ENCODE measurements around the gene GPR158.

GPR158 gene

GRCh38 chr10:25398680-25399079 is 223.9 kb downstream of the GPR158 start:
- DNase-seq (ENCODE audit: low spot score): no peak

GRCh38 chr10:25405871-25406270 is 231.1 kb downstream of the GPR158 start:
- no peak for DNase-seq (ENCODE audit: low spot score)

- DNase-seq (ENCODE audit: low spot score): no peak
These were observed 242.8 kb downstream of the GPR158 start for GRCh38 chr10:25417611-25418010.

- DNase-seq (ENCODE audit: low spot score): no peak
These were observed 251.0 kb downstream of the GPR158 start for GRCh38 chr10:25425776-25426175.

GRCh38 chr10:25436431-25436830 is 261.6 kb downstream of the GPR158 start:
- no peak for DNase-seq (ENCODE audit: low spot score)

- DNase-seq (ENCODE audit: low spot score): no peak
These were observed 266.5 kb downstream of the GPR158 start for GRCh38 chr10:25441270-25441669.

GRCh38 chr10:25444266-25444665 is 269.5 kb downstream of the GPR158 start:
- DNase-seq (ENCODE audit: low spot score): no peak

GRCh38 chr10:25451401-25451800 is 276.6 kb downstream of the GPR158 start:
- DNase-seq (ENCODE audit: low spot score): no peak

- DNase-seq (ENCODE audit: low spot score): no peak
These were observed 278.8 kb downstream of the GPR158 start for GRCh38 chr10:25453619-25454018.

- no peak for DNase-seq (ENCODE audit: low spot score)
These were observed 281.3 kb downstream of the GPR158 start for GRCh38 chr10:25455980-25456567.

GRCh38 chr10:25457552-25457951 is 282.8 kb downstream of the GPR158 start:
- no peak for DNase-seq (ENCODE audit: low spot score)

- no peak for DNase-seq (ENCODE audit: low spot score)
These were observed 291.0 kb downstream of the GPR158 start for GRCh38 chr10:25465582-25466372.

GRCh38 chr10:25467881-25468280 is 293.1 kb downstream of the GPR158 start:
- no peak for DNase-seq (ENCODE audit: low spot score)

GRCh38 chr10:25481467-25481866 is 306.7 kb downstream of the GPR158 start:
- DNase-seq (ENCODE audit: low spot score): no peak

- no peak for DNase-seq (ENCODE audit: low spot score)
These were observed 309.2 kb downstream of the GPR158 start for GRCh38 chr10:25483999-25484398.

- DNase-seq (ENCODE audit: low spot score): no peak
These were observed 312.5 kb downstream of the GPR158 start for GRCh38 chr10:25487266-25487665.

- DNase-seq (ENCODE audit: low spot score): no peak
These were observed 317.2 kb downstream of the GPR158 start for GRCh38 chr10:25492040-25492439.

- DNase-seq (ENCODE audit: low spot score): no peak
These were observed 317.9 kb downstream of the GPR158 start for GRCh38 chr10:25492680-25493079.

GRCh38 chr10:25493122-25493893 is 318.5 kb downstream of the GPR158 start:
- DNase-seq (ENCODE audit: low spot score): peak; percentile 28

- no peak for DNase-seq (ENCODE audit: low spot score)
These were observed 322.4 kb downstream of the GPR158 start for GRCh38 chr10:25497246-25497645.

- no peak for DNase-seq (ENCODE audit: low spot score)
These were observed 323.8 kb downstream of the GPR158 start for GRCh38 chr10:25498645-25499044.

- no peak for DNase-seq (ENCODE audit: low spot score)
These were observed 327.1 kb downstream of the GPR158 start for GRCh38 chr10:25501912-25502311.

GRCh38 chr10:25502453-25502852 is 327.7 kb downstream of the GPR158 start:
- no peak for DNase-seq (ENCODE audit: low spot score)
